ENCODE measurements around the gene MOSPD3.

MOSPD3 gene

GRCh38 chr7:100613412-100614175 lies 1.3 kb downstream of the MOSPD3 start:
- peak overlapping the region; percentile 68 for H3K4me3 ChIP-seq (ENCODE audit: low read depth, low read length)
- no peak for TF ChIP-seq CTCF (IDR thresholded peaks at IDR 0.05; ENCODE audit: insufficient read depth, low read length, missing control alignments)

DNA sequence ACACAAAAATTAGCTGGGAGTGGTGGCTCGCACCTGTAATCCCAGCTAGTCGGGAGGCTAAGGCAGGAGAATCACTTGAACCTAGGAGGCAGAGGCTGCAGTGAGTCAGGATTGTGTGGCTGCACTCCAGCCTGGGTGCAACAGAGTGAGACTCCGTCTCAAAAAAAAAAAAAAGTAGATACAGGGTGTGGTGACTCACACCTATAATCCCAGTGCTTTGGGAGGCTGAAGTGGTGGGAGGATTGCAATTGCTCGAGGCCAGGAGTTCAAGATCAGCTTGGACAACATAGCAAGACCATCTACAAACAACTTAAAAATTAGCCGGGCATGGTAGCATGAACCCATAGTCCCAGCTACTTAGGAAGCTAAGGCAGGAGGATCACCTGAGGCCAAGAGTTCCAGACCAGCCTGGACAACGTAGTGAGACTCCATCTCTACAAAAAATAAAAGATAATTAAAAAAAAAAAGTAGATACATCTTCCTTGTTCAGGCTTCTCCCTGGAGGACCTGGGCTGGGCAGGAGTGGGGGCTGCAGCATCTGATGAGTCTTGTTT lies 2.0 kb downstream of the MOSPD3 start:
- H3K4me3 ChIP-seq (ENCODE audit: low read depth, low read length): no peak overlapping the region
- CTCF ChIA-PET: interaction anchor here (0.9 to 5.1 kb wide), 7 partner anchors 9 to 78 kb away, joined by 3 to 25 read pairs (median 4); partner anchors contain the start of genes FBXO24 and PCOLCE
- POLR2A ChIA-PET: interaction anchor here (1.1 kb wide), 1 partner anchor 59 kb away, joined by 4 read pairs; the partner anchor contains the start of gene GNB2
- no peak for TF ChIP-seq CTCF (IDR thresholded peaks at IDR 0.05; ENCODE audit: insufficient read depth, low read length, missing control alignments)
- no peak for DNase-seq (ENCODE audit: low read depth, low spot score)

More at GRCh38 chr7:100613412-100614175, 1.3 kb downstream of the MOSPD3 start:
- DNase-seq (ENCODE audit: low read depth, low spot score): no peak
- ChIA-PET CTCF (interaction anchor here (0.9 to 5.1 kb wide), 11 partner anchors 9 to 238 kb away, joined by 3 to 25 read pairs (median 6); partner anchors contain the start of genes FBXO24, LRCH4, NYAP1 and PCOLCE), POLR2A (interaction anchor here (1.1 to 1.3 kb wide), 2 partner anchors 60 to 185 kb away, joined by 4 read pairs; partner anchors contain the start of genes GNB2 and ZCWPW1)

DNA sequence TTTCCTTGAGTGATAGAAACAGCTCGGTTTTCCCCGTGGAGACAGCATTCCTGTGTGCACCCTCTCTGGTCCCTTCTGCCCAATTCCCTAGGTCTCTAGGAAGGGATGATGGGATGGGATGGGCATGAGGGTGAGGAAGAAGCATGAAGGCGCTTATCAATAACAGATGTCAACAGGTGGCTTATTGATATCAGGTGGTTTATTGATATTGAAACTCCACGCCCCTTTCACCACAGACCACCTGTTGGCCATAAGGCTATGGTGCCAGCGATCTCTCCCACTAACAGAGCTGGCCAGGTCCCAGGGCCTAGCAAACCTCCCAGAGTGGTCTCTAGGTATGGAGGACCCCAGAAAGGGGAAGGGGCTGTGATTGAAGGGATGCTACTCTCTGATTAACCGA lies 7.9 kb downstream of the MOSPD3 start:
- POLR2A ChIA-PET: no interaction called here

GRCh38 chr7:100620804-100621203 lies 8.5 kb downstream of the MOSPD3 start:
- POLR2A ChIA-PET: no interaction called here
- H3K4me3 ChIP-seq (ENCODE audit: low read depth, low read length): no peak overlapping the region
- DNase-seq (ENCODE audit: low read depth, low spot score): no peak
- CTCF ChIA-PET: interaction anchor here (1.8 to 2.2 kb wide), 3 partner anchors 9 to 71 kb away, joined by 6 to 10 read pairs (median 7); no protein-coding TSS in a partner anchor
- TF ChIP-seq CTCF (IDR thresholded peaks at IDR 0.05; ENCODE audit: insufficient read depth, low read length, missing control alignments): no peak

More for the DNA sequence above, 7.9 kb downstream of the MOSPD3 start:
- CTCF ChIA-PET: interaction anchor here (1.8 to 2.2 kb wide), 3 partner anchors 10 to 72 kb away, joined by 6 to 10 read pairs (median 7); no protein-coding TSS in a partner anchor
- no peak for TF ChIP-seq CTCF (IDR thresholded peaks at IDR 0.05; ENCODE audit: insufficient read depth, low read length, missing control alignments)
- H3K4me3 ChIP-seq (ENCODE audit: low read depth, low read length): no peak overlapping the region
- DNase-seq (ENCODE audit: low read depth, low spot score): no peak

- no peak overlapping the region for H3K4me3 ChIP-seq (ENCODE audit: low read depth, low read length)
- DNase-seq (ENCODE audit: low read depth, low spot score): no peak
- no peak for TF ChIP-seq CTCF (IDR thresholded peaks at IDR 0.05; ENCODE audit: insufficient read depth, low read length, missing control alignments)
- ChIA-PET POLR2A (no interaction called here), CTCF (no interaction called here)
Observed at GRCh38 chr7:100621554-100621953, 9.2 kb downstream of the MOSPD3 start.

Data from AG04449 (cell line).